Measurements from ENCODE around the gene MYNN.

The MYNN gene

DNA sequence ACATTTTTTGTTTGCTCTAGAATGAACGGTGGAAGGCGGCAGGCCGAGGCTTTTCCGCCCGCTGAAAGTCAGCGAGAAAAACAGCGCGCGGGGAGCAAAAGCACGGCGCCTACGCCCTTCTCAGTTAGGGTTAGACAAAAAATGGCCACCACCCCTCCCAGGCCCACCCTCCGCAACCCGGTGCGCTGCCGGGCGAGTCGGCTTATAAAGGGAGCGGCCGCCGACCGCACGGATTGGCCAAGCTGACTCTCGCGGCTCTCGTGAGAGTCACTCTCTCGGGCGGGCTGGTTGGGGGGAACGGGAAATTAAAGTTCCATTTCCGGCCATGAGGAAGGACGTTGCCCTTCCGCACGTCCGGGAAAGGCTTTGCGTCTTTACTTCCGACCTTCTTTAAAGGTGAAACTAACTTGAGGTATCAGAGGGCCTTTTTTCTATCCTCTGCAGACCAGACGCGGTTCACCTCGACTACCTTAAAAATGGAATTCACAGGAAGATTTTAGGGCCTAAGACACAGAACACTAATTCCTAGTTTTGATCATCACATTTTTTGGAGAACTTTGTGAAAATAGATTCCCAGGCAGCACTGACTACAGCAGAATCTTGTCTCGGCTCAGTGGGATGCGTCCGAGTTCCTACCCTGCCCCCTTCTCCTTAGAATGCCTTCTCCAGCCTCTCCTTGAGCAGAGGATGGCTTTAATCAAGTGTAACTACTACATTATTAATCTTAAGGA is 8.1 kb upstream of the MYNN start, which contains the start of gene TERC:
TSS of gene TERC (minus strand) at position 179 of the 731 bp plus-strand sequence.
- peak; percentile 70 for TF ChIP-seq POLR2A (IDR thresholded peaks at IDR 0.05; ENCODE audit: low read depth, low read length)
- FAIRE-seq = peak; percentile 86
- DNase-seq (ENCODE audit: insufficient read length, low spot score) = peak; percentile 62

DNA sequence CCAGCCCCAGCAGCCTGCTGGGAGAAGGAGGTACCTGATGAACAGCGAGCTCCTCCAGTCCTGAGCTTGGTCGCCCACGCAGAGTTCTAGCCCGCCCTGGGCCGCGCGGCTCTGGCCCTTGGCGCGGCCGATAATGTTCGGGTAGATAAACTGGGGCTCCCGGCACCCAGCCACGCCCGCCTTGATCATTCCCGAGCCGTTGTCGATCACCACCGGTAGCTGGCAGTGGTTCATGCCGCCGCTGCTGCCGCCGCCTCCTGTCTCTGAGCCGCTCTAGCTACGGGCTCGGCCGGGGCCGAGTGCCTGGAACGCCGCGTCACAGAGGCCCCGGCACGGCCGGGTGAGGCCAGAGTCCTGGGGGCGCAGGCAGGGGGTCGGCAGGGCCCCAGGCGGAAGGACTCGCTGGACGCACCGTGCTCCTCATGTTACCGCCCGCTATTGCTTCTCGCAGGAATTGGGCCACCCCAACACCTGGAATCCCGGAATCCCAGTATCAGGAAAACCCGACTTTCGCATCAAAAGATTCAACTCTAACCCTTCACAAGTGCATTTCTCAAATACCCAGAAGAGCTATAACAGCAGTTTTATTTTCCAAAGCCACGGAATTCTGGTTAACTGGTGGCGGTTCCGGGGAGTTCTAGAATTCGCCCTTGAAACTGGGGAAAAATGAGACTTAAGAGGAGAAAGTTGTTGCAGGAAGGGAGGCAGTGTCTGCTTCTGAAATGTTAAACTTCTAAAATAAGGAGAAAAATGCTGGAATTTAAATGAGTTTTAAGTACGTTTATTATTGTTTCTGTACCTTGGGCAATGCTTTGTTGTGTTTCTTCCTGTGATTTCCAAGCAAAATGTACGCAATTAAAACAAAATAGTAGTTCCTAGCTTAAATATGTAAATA is 3.7 kb upstream of the MYNN start, which contains the start of gene ACTRT3:
TSS of gene ACTRT3 (minus strand) at position 275 of the 895 bp plus-strand sequence. CDS start at position 234, 41 bp downstream.
- no peak for DNase-seq (ENCODE audit: insufficient read length, low spot score)
- no peak for TF ChIP-seq POLR2A (IDR thresholded peaks at IDR 0.05; ENCODE audit: low read depth, low read length)
- no peak for FAIRE-seq

DNA sequence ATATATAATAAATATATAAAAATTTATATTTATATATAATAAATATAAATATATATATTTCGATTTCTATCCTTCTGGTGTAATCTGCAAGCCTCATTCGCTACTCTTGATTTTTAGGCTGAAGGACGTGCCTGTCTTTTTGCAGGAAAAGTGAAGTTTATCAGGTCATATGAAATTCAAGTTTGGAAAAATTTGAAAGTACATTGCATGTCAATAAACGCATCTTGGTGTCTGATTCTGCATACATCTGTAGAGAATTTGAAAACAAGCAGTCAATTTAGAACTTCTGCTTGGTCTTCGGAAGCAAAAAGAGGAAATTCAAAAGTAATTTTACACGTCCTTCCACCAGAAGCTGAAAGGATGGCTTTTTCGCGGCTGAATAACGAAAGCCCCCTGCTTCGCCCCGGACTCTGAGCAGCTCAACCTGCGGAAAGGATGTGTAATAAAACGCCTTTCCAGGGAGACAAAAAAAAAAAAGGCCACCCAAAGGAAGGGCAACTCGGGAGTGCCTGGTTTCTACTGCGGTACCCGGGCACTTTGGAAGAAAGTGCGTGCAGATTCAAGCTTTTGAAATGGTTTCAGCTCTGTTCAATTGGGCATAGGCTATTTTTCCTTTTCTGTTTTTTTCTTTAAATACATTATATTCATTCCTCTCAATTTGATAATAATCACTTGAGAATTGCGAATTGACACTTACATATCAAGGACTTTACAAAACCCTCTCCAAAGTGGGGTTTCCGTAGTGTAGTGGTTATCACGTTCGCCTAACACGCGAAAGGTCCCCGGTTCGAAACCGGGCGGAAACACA is 1.5 kb upstream of the MYNN start:
- DNase-seq (ENCODE audit: insufficient read length, low spot score) (peak; percentile 10), FAIRE-seq (peak; percentile 48)
- no peak for TF ChIP-seq POLR2A (IDR thresholded peaks at IDR 0.05; ENCODE audit: low read depth, low read length)

- FAIRE-seq = peak; percentile 57
Measured at GRCh38 chr3:169772305-169772896, 795 bp upstream of the MYNN start.

DNA sequence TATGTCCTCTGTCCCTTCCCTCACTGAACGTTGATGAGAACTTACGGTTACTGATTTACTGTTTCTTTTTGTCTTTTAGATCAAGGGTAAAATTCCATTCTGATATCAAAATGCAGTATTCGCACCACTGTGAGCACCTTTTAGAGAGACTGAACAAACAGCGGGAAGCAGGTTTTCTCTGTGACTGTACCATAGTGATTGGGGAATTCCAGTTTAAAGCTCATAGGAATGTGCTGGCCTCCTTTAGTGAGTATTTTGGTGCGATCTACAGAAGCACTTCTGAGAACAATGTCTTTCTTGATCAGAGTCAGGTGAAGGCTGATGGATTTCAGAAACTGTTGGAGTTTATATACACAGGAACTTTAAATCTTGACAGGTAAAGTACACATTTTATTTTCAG is 990 bp downstream of the MYNN start:
- no peak for DNase-seq (ENCODE audit: insufficient read length, low spot score)
- TF ChIP-seq POLR2A (IDR thresholded peaks at IDR 0.05; ENCODE audit: low read depth, low read length) = no peak
- FAIRE-seq = peak; percentile 43

More at GRCh38 chr3:169772305-169772896, 795 bp upstream of the MYNN start:
- peak; percentile 26 for DNase-seq (ENCODE audit: insufficient read length, low spot score)
- peak; percentile 38; the same call in 1 of the 2 replicates for TF ChIP-seq POLR2A (IDR thresholded peaks at IDR 0.05; ENCODE audit: low read depth, low read length)

DNA sequence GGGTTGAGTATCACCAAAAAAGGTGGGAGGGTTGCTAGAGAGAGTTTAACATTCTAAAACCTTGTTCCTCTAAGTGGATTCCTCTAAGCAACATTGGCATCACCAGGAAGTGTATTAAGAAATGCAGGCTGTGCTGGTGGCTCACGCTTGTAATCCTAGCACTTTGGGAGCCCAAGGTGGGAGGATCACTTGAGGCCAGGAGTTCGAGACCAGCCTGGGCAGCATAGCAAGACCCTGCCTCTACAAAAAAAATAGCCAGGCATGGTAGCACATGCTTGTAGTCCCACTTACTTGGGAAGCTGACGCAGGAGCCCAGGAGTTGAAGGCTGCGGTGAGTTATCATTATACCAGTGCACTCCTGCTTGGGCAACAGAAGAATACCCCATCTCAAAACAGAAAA is 4.6 kb downstream of the MYNN start:
- DNase-seq (ENCODE audit: insufficient read length, low spot score) (no peak), FAIRE-seq (no peak)
- TF ChIP-seq POLR2A (IDR thresholded peaks at IDR 0.05; ENCODE audit: low read depth, low read length) = no peak

DNA sequence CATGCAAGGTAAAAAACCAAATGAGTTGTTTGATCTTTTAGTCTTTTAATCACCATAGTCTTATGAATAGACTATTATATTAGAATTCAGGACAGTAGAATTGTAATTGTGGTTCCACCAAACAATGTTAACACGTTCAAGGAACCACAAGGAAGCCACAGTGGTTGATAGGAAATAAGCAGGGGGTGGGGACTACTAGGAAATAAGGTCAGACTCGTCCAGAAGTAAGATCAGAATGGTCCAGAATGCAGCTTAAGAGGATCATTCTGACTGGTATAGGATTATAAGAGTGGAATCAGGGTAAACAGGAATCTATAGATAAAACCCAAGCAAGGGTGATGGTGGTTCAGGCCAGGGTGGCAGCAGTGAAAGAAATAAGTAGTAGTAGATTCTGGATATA is 7.5 kb downstream of the MYNN start:
- FAIRE-seq = no peak
- no peak for TF ChIP-seq POLR2A (IDR thresholded peaks at IDR 0.05; ENCODE audit: low read depth, low read length)
- no peak for DNase-seq (ENCODE audit: insufficient read length, low spot score)

GRCh38 chr3:169781209-169781855 is 8.1 kb downstream of the MYNN start:
- FAIRE-seq (no peak), DNase-seq (ENCODE audit: insufficient read length, low spot score) (no peak)
- no peak for TF ChIP-seq POLR2A (IDR thresholded peaks at IDR 0.05; ENCODE audit: low read depth, low read length)

DNA sequence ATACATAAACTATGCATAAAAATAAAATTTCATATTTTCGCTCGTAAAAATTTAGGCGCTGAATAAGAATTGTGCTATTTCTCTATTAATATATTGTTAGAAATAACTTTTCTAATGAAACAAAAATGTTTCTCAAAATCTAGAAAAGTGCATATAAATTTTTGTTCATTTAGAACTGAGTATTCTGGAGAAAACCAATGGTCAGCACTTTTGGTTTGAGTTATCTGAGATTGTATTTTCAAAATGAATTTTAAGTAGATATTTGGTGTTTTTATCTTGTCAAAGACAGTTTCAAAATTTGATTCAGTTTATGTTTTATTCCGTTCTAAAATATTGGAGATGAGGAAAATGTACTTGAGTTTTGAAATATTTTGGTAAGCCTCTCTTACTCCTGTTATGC is 13.9 kb downstream of the MYNN start:
- FAIRE-seq (no peak), DNase-seq (ENCODE audit: insufficient read length, low spot score) (no peak)
- no peak for TF ChIP-seq POLR2A (IDR thresholded peaks at IDR 0.05; ENCODE audit: low read depth, low read length)

DNA sequence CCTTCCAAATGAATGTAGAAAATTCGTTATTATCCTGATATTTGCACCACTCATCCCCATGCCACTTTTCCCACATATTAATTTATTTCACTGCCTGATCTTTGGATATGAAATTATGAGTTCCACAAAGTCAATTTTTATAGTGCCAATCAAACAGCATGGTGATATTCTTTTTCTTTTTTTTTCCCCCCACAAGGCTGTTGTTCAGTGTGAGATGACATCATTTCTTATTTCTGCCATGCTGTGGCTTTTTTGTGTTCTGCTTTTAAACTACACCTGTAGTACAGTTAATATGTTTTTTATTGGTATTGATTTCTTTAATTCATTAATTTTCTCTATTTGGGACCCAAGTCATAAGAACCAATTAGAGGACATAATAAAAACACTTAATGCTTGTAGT is 14.6 kb downstream of the MYNN start:
- DNase-seq (ENCODE audit: insufficient read length, low spot score) (no peak), FAIRE-seq (no peak)
- TF ChIP-seq POLR2A (IDR thresholded peaks at IDR 0.05; ENCODE audit: low read depth, low read length) = no peak

- FAIRE-seq (no peak), DNase-seq (ENCODE audit: insufficient read length, low spot score) (no peak)
- no peak for TF ChIP-seq POLR2A (IDR thresholded peaks at IDR 0.05; ENCODE audit: low read depth, low read length)
Measured at GRCh38 chr3:169790219-169790618, 17.0 kb downstream of the MYNN start.

DNA sequence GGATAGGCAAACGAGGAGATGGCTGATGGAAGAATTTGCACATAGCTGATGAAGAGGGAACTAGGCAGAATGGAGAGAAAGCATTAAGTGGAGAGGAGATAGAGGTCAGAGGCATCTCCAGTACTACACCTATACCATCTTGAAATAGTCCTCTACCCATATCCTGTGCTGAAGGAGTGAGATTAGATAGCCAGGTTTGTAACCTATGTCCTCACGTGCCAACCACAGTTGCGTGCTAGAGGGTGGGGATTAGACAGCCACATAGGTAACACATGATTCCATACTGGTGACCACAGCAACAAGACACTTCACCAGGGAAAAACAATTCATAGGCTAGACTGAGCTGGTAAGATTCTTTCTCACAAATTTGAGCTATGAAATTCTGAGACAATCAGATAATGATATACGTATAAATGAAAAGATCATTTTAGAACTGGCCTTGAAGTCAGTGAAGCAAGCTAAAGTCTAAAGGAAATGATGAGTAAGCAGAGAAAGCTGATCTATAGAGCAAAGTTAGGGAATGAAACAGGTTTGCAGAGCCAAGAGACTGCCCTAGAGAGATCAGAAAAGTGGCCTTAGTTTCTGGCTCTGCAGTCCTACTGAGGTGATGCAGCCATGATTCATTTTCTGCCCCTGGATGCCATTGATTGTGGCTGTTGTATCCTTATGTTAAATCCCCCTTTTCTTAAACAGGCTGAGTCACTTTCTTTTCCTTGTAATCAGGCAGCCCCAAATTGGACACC is 17.7 kb downstream of the MYNN start:
- DNase-seq (ENCODE audit: insufficient read length, low spot score) (no peak), FAIRE-seq (peak; percentile 81)
- no peak for TF ChIP-seq POLR2A (IDR thresholded peaks at IDR 0.05; ENCODE audit: low read depth, low read length)
